ENCODE data around the gene CDK19.
"Not testable (repeated sequence)": the region's sequence is repeated elsewhere in the genome, so short reads cannot be mapped to it uniquely, and the experiment has no call there.

Gene CDK19

DNA sequence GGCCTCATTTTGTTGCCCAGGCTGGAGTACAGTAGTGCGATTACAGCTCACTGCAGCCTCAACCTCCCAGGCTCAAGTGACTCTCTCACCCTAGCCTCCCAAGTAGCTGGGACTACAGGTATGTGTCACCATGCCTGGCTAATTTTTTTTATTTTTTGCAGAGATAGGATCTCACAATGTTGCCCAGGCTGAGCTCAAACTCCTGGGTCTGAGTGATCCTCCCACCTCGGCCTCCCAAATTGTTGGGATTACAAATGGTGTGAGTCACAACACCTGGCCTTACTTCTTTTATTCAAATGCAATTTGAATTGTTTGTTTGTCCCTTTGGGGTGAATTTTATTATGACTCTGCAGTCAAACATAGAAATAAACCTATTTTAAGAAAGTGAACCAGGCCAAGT is 207.1 kb downstream of the CDK19 start:
- Histone ChIP-seq H3K27ac (ENCODE audit: low read depth, low read length) (no peak overlapping the region), H3K9me3 (ENCODE audit: insufficient read depth, low read depth, low read length) (no peaks in the 10 kb centered on the region), H3K4me1 (ENCODE audit: insufficient read depth, low read length) (peaks cover 14% of the 10 kb centered on the region), H3K9ac (ENCODE audit: low read depth, low read length) (no peak overlapping the region), H3K27me3 (ENCODE audit: insufficient read depth, low read length) (no peaks in the 10 kb centered on the region), H3K4me3 (ENCODE audit: low read length) (no peak overlapping the region), H3K36me3 (ENCODE audit: insufficient read depth, low read length) (no peaks in the 10 kb centered on the region)
- 77% methylated on average over 2 of the region's 2 CpGs for WGBS

- no peak overlapping the region for H3K4me3 ChIP-seq (ENCODE audit: low read length)
- WGBS = 82% methylated on average over 4 of the region's 4 CpGs
- no peaks in the 10 kb centered on the region for H3K9me3 ChIP-seq (ENCODE audit: insufficient read depth, low read depth, low read length)
- no peaks in the 10 kb centered on the region for H3K4me1 ChIP-seq (ENCODE audit: insufficient read depth, low read length)
- H3K36me3 ChIP-seq (ENCODE audit: insufficient read depth, low read length) = no peaks in the 10 kb centered on the region
- H3K27me3 ChIP-seq (ENCODE audit: insufficient read depth, low read length) = no peaks in the 10 kb centered on the region
- no peak overlapping the region for H3K27ac ChIP-seq (ENCODE audit: low read depth, low read length)
- no peak overlapping the region for H3K9ac ChIP-seq (ENCODE audit: low read depth, low read length)
Observed at GRCh38 chr6:110606151-110606550, 209.1 kb downstream of the CDK19 start.

DNA sequence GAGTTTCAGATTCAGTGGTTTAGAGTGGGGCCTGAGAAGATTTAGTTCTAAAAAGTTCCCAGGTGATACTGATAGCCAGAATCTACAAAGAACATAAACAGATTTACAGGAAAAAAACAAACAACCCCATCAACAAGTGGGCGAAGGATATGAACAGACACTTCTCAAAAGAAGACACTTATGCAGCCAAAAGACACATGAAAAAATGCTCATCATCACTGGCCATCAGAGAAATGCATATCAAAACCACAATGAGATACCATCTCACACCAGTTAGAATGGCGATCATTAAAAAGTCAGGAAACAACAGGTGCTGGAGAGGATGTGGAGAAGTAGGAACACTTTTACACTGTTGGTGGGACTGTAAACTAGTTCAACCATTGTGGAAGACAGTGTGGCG is 214.6 kb downstream of the CDK19 start:
- not testable (repeated sequence) for H3K27me3 ChIP-seq (ENCODE audit: insufficient read depth, low read length); H3K27ac ChIP-seq (ENCODE audit: low read depth, low read length); H3K36me3 ChIP-seq (ENCODE audit: insufficient read depth, low read length); H3K9ac ChIP-seq (ENCODE audit: low read depth, low read length); H3K9me3 ChIP-seq (ENCODE audit: insufficient read depth, low read depth, low read length); H3K4me3 ChIP-seq (ENCODE audit: low read length); H3K4me1 ChIP-seq (ENCODE audit: insufficient read depth, low read length)
- 100% methylated on average over 1 of the region's 3 CpGs for WGBS

GRCh38 chr6:110597761-110598160 is 217.5 kb downstream of the CDK19 start:
- Histone ChIP-seq H3K27me3 (ENCODE audit: insufficient read depth, low read length) (no peaks in the 10 kb centered on the region), H3K4me3 (ENCODE audit: low read length) (no peak overlapping the region), H3K4me1 (ENCODE audit: insufficient read depth, low read length) (no peaks in the 10 kb centered on the region), H3K36me3 (ENCODE audit: insufficient read depth, low read length) (no peaks in the 10 kb centered on the region), H3K9me3 (ENCODE audit: insufficient read depth, low read depth, low read length) (no peaks in the 10 kb centered on the region), H3K27ac (ENCODE audit: low read depth, low read length) (no peak overlapping the region), H3K9ac (ENCODE audit: low read depth, low read length) (no peak overlapping the region)
- 93% methylated on average over 3 of the region's 3 CpGs for WGBS

GRCh38 chr6:110596354-110596753 is 218.9 kb downstream of the CDK19 start:
- Histone ChIP-seq H3K4me1 (ENCODE audit: insufficient read depth, low read length) (no peaks in the 10 kb centered on the region), H3K36me3 (ENCODE audit: insufficient read depth, low read length) (no peaks in the 10 kb centered on the region), H3K9me3 (ENCODE audit: insufficient read depth, low read depth, low read length) (no peaks in the 10 kb centered on the region), H3K9ac (ENCODE audit: low read depth, low read length) (no peak overlapping the region), H3K27ac (ENCODE audit: low read depth, low read length) (no peak overlapping the region), H3K4me3 (ENCODE audit: low read length) (no peak overlapping the region), H3K27me3 (ENCODE audit: insufficient read depth, low read length) (no peaks in the 10 kb centered on the region)
- WGBS = 86% methylated on average over 3 of the region's 3 CpGs

GRCh38 chr6:110595112-110595511 is 220.2 kb downstream of the CDK19 start:
- 97% methylated on average over 2 of the region's 2 CpGs for WGBS
- Histone ChIP-seq H3K27ac (ENCODE audit: low read depth, low read length) (no peak overlapping the region), H3K9ac (ENCODE audit: low read depth, low read length) (no peak overlapping the region), H3K4me3 (ENCODE audit: low read length) (no peak overlapping the region), H3K27me3 (ENCODE audit: insufficient read depth, low read length) (no peaks in the 10 kb centered on the region), H3K9me3 (ENCODE audit: insufficient read depth, low read depth, low read length) (no peaks in the 10 kb centered on the region), H3K4me1 (ENCODE audit: insufficient read depth, low read length) (no peaks in the 10 kb centered on the region), H3K36me3 (ENCODE audit: insufficient read depth, low read length) (no peaks in the 10 kb centered on the region)

DNA sequence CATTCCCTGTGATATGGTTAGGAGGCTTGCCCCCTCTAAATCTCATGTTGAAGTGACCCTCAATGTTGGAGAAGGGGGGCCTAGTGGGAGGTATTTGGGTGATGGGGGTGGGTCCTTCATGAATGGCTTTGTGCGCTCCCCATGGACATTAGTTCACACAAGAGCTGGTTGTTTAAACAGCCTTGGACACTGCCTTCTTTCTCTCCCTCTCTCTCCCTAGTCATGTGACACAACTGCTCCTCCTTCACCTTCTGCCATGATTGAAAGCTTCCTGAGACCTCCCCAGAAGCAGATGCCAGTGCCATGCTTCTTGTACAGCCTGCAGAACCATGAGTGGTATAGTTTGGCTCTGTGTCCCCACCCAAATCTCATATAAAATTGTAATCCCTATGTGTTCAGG is 221.6 kb downstream of the CDK19 start:
- H3K27me3 ChIP-seq (ENCODE audit: insufficient read depth, low read length) = no peaks in the 10 kb centered on the region
- H3K9me3 ChIP-seq (ENCODE audit: insufficient read depth, low read depth, low read length) = no peaks in the 10 kb centered on the region
- no peak overlapping the region for H3K4me3 ChIP-seq (ENCODE audit: low read length)
- H3K27ac ChIP-seq (ENCODE audit: low read depth, low read length) = no peak overlapping the region
- H3K4me1 ChIP-seq (ENCODE audit: insufficient read depth, low read length) = no peaks in the 10 kb centered on the region
- WGBS = 100% methylated on average over 1 of the region's 1 CpG
- no peak overlapping the region for H3K9ac ChIP-seq (ENCODE audit: low read depth, low read length)
- no peaks in the 10 kb centered on the region for H3K36me3 ChIP-seq (ENCODE audit: insufficient read depth, low read length)

GRCh38 chr6:110592765-110593164 is 222.5 kb downstream of the CDK19 start:
- Histone ChIP-seq H3K4me3 (ENCODE audit: low read length) (no peak overlapping the region), H3K36me3 (ENCODE audit: insufficient read depth, low read length) (no peaks in the 10 kb centered on the region), H3K9ac (ENCODE audit: low read depth, low read length) (no peak overlapping the region), H3K9me3 (ENCODE audit: insufficient read depth, low read depth, low read length) (no peaks in the 10 kb centered on the region), H3K4me1 (ENCODE audit: insufficient read depth, low read length) (no peaks in the 10 kb centered on the region), H3K27ac (ENCODE audit: low read depth, low read length) (no peak overlapping the region), H3K27me3 (ENCODE audit: insufficient read depth, low read length) (no peaks in the 10 kb centered on the region)
- WGBS = 92% methylated on average over 5 of the region's 5 CpGs

DNA sequence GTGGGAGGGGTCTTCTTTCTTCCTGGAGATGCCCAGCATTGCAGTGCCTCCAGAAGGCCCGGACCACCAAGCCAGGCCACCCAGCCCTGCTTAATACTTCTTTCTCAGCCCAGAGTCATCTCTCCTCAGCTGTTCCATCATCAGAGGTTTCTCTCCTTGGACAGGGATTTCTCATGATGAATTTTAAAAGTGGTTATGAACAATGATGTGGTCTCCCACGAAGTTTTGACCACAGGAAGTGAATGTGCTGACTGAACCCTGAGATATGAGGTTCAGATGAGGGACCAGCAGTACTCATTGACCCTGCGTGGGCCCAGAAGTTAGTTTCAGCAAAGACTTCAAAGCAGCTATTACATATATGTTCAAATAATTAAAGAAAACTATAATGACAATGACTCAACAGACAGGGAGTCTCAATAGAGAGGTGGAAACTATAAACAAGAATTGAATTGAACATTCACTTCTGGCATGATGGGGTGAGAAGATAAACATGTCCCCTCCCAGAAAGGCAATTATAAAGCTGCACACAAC is 224.4 kb downstream of the CDK19 start:
- no peaks in the 10 kb centered on the region for H3K4me1 ChIP-seq (ENCODE audit: insufficient read depth, low read length)
- no peak overlapping the region for H3K9ac ChIP-seq (ENCODE audit: low read depth, low read length)
- 90% methylated on average over 2 of the region's 3 CpGs for WGBS
- H3K9me3 ChIP-seq (ENCODE audit: insufficient read depth, low read depth, low read length) = no peaks in the 10 kb centered on the region
- H3K36me3 ChIP-seq (ENCODE audit: insufficient read depth, low read length) = no peaks in the 10 kb centered on the region
- no peak overlapping the region for H3K27ac ChIP-seq (ENCODE audit: low read depth, low read length)
- H3K27me3 ChIP-seq (ENCODE audit: insufficient read depth, low read length) = no peaks in the 10 kb centered on the region
- no peak overlapping the region for H3K4me3 ChIP-seq (ENCODE audit: low read length)

DNA sequence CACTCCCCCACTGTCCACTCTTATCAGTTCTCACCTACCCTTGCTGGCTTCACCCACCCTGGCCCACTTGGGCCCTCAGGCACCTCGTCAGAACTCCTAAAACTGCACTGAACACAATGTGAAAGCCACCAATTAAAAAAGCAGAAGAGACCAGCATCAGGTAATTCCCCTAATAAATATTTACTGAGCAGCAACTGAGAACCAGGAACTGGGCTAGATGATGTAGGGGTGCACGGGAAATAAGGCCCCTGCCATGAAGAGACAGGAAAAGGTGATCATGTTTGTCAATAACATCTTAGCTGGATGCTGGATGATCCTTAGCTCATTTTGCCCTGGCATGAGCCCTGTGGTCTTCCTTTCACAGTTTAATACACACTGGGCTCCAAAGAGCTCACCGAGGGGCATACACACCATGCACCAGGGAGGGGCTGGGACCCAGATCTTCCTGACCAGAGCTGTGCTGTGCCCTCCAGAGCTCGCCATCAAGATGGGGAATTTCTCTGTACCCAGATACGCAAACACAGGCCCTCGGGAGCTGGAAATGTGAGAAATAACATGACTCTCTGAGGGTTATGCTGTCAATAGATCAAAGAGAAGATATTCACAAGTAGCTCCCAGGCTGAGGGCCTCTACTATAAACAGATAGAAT is 225.3 kb downstream of the CDK19 start:
- H3K4me3 ChIP-seq (ENCODE audit: low read length) = no peak overlapping the region
- no peak overlapping the region for H3K27ac ChIP-seq (ENCODE audit: low read depth, low read length)
- no peaks in the 10 kb centered on the region for H3K27me3 ChIP-seq (ENCODE audit: insufficient read depth, low read length)
- no peaks in the 10 kb centered on the region for H3K4me1 ChIP-seq (ENCODE audit: insufficient read depth, low read length)
- WGBS = 96% methylated on average over 6 of the region's 6 CpGs
- H3K36me3 ChIP-seq (ENCODE audit: insufficient read depth, low read length) = no peaks in the 10 kb centered on the region
- H3K9ac ChIP-seq (ENCODE audit: low read depth, low read length) = no peak overlapping the region
- H3K9me3 ChIP-seq (ENCODE audit: insufficient read depth, low read depth, low read length) = no peaks in the 10 kb centered on the region

DNA sequence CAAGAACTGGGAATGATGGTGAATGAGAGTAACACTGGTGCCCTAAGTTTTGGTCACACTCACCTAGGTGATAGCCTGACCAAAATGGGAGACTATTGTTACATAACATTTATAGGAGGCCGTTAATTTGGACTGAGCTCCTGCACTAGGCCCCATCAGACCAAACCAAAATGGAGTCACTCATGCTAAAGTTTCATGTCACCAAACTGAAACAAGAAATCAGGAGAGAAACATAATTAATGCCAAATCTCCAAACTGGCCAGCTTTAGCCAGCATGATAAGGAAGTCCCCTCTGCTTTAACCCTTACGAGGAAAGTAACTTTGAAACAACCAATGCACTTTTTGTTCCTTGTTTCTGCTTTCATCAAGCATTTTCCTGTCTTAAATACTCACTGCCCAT is 227.9 kb downstream of the CDK19 start:
- no peaks in the 10 kb centered on the region for H3K9me3 ChIP-seq (ENCODE audit: insufficient read depth, low read depth, low read length)
- no peaks in the 10 kb centered on the region for H3K27me3 ChIP-seq (ENCODE audit: insufficient read depth, low read length)
- no peak overlapping the region for H3K4me3 ChIP-seq (ENCODE audit: low read length)
- H3K4me1 ChIP-seq (ENCODE audit: insufficient read depth, low read length) = no peaks in the 10 kb centered on the region
- no peaks in the 10 kb centered on the region for H3K36me3 ChIP-seq (ENCODE audit: insufficient read depth, low read length)
- 91% methylated on average over 2 of the region's 2 CpGs for WGBS
- H3K27ac ChIP-seq (ENCODE audit: low read depth, low read length) = no peak overlapping the region
- no peak overlapping the region for H3K9ac ChIP-seq (ENCODE audit: low read depth, low read length)

GRCh38 chr6:110581679-110582078 is 233.6 kb downstream of the CDK19 start:
- no peaks in the 10 kb centered on the region for H3K36me3 ChIP-seq (ENCODE audit: insufficient read depth, low read length)
- no peak overlapping the region for H3K9ac ChIP-seq (ENCODE audit: low read depth, low read length)
- H3K4me1 ChIP-seq (ENCODE audit: insufficient read depth, low read length) = no peaks in the 10 kb centered on the region
- H3K27me3 ChIP-seq (ENCODE audit: insufficient read depth, low read length) = no peaks in the 10 kb centered on the region
- no peaks in the 10 kb centered on the region for H3K9me3 ChIP-seq (ENCODE audit: insufficient read depth, low read depth, low read length)
- H3K27ac ChIP-seq (ENCODE audit: low read depth, low read length) = no peak overlapping the region
- no peak overlapping the region for H3K4me3 ChIP-seq (ENCODE audit: low read length)

All from HUES64 (cell line).